Breast epithelium (tissue), 4 donors: ENCODE data around the gene KLHL15. TPM values are rescaled to one million over a fixed set of nuclear protein-coding genes. Genes with fewer than 3 reads are reported as not detected.

ENCODE experiments used
- DNase-seq, 2 donors: peaks; one replicate each; pipeline ENCODE4 v3.0.0-alpha.2; 2019; ENCODE audit warnings: low spot score in 2 of 2
- H3K27ac ChIP-seq, 2 donors: fragments of 200-600 bp; sonication (generic) in 1 of 2; one replicate each; pipeline ENCODE4 v1.5.1; 2016 to 2019; ENCODE audit warnings: mild to moderate bottlenecking in 1 of 2
- H3K27me3 ChIP-seq, 2 donors: fragments of 200-600 bp; sonication (generic) in 1 of 2; one replicate each; pipeline versions ENCODE4 v1.5.1 to v1.6.0; 2017 to 2019; ENCODE audit warnings: control low read depth in 1 of 2, mild to moderate bottlenecking in 1 of 2
- H3K36me3 ChIP-seq: fragments of 200-600 bp; one replicate; pipeline ENCODE4 v1.5.1; 2019
- H3K4me1 ChIP-seq, 2 donors: fragments of 200-600 bp; sonication (generic); one replicate each; pipeline ENCODE4 v1.5.1; 2016 to 2019; ENCODE audit warnings: control low read depth in 1 of 2
- H3K4me3 ChIP-seq, 3 donors: fragments of 200-600 bp; sonication (generic); 1 replicate in 2 of 3; 2 replicates in 1 of 3; pipeline ENCODE4 v1.5.1; 2016 to 2019; ENCODE audit warnings: mild to moderate bottlenecking in 3 of 3, moderate library complexity in 2 of 3
- H3K9me3 ChIP-seq, 2 donors: fragments of 200-600 bp; sonication (generic) in 1 of 2; one replicate each; pipeline ENCODE4 v1.5.1; 2016 to 2019; ENCODE audit warnings: control low read depth in 1 of 2
- POLR2A ChIP-seq: fragments of 450-650 bp; IDR thresholded peaks from one replicate; pipeline ENCODE4 v1.6.1; 2016; ENCODE audit warnings: antibody characterized with exemption, mild to moderate bottlenecking, moderate library complexity
- POLR2AphosphoS5 ChIP-seq, 3 donors: sonication (generic); formaldehyde crosslinking; IDR thresholded peaks; one replicate each; pipeline ENCODE4 v1.6.1; 2017; ENCODE audit warnings: antibody characterized with exemption in 3 of 3
- intact Hi-C: fragments of 100-400 bp; cut with DNase I; formaldehyde crosslinking; loops from one replicate; pipeline ENCODE4 v1.15.1; 2023; ENCODE audit warnings: low total_unique reads
- total RNA-seq, 3 donors: library from RNA; depleted of rRNA; stranded (reverse); fragments of >200 nt; gene quantifications; one replicate each; pipeline ENCODE4 v1.1.0, GENCODE V29; 2016
- TF ChIP-seq, protein P1 (sequence below), 3 donors: fragments of 450-650 bp; IDR thresholded peaks; one replicate each; pipeline ENCODE4 v1.5.1; 2016 to 2017; ENCODE audit warnings: antibody characterized with exemption in 3 of 3, mild to moderate bottlenecking in 3 of 3, moderate library complexity in 3 of 3

Gene KLHL15
- total RNA-seq, 3 donors from 2014 or later = 6.9 to 16.5 (median 10.4) TPM

DNA sequence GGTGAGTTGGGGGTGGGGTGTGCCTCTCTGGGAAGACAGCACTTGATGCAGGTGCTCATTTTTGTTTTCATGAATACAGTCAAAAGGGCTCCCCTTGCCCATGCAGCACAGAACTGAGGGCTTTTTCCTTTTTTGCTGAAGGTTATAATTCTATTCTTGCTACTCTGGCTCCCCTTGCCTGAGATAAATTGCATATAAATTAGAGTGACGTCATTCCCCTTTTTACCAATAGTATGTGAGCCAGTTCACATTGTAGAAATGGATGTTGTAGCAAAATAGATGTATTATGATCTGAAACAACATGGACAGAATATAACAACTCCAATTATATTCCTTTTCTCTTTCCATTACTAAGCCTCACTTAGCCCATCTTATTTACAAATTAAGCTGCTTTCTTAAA lies 90.8 kb downstream of the KLHL15 start:
- no peak for DNase-seq
- H3K4me3 ChIP-seq = no peak overlapping the region
- intact Hi-C loops = no loop called here
- H3K27me3 ChIP-seq = peaks cover 0 to 40% of the 10 kb centered on the region in 2 donors
- TF ChIP-seq POLR2A (no peak), POLR2AphosphoS5 (IDR thresholded peaks at IDR 0.05) (no peak)
- TF ChIP-seq, protein P1, sequence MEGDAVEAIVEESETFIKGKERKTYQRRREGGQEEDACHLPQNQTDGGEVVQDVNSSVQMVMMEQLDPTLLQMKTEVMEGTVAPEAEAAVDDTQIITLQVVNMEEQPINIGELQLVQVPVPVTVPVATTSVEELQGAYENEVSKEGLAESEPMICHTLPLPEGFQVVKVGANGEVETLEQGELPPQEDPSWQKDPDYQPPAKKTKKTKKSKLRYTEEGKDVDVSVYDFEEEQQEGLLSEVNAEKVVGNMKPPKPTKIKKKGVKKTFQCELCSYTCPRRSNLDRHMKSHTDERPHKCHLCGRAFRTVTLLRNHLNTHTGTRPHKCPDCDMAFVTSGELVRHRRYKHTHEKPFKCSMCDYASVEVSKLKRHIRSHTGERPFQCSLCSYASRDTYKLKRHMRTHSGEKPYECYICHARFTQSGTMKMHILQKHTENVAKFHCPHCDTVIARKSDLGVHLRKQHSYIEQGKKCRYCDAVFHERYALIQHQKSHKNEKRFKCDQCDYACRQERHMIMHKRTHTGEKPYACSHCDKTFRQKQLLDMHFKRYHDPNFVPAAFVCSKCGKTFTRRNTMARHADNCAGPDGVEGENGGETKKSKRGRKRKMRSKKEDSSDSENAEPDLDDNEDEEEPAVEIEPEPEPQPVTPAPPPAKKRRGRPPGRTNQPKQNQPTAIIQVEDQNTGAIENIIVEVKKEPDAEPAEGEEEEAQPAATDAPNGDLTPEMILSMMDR (IDR thresholded peaks at IDR 0.05) = no peak
- no peaks in the 10 kb centered on the region for H3K4me1 ChIP-seq
- H3K27ac ChIP-seq = no peak overlapping the region
- no peaks in the 10 kb centered on the region for H3K9me3 ChIP-seq
- no peaks in the 10 kb centered on the region for H3K36me3 ChIP-seq

DNA sequence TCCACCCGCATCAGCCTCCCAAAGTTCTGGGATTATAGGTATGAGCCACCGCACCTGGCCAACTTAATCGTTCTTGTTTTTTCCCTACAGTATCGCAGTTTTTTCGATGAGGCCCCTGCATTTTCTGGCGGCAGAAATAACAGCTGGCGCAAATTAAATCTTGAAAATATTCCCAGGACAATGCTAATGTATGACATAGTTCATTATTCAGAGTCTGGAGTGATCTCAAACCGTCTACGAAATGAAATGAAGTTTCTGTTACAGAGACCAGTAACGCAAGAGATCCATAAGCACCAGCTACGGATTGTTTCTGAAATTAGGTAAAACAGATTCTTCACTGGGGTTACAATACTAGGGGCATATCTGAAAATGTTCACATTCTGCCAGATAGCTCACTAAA lies 91.9 kb downstream of the KLHL15 start:
- no peaks in the 10 kb centered on the region for H3K4me1 ChIP-seq
- H3K36me3 ChIP-seq = no peaks in the 10 kb centered on the region
- DNase-seq = no peak
- peaks cover 0 to 36% of the 10 kb centered on the region in 2 donors for H3K27me3 ChIP-seq
- TF ChIP-seq POLR2AphosphoS5 (IDR thresholded peaks at IDR 0.05) (no peak), POLR2A (no peak)
- TF ChIP-seq, protein P1 (IDR thresholded peaks at IDR 0.05) = no peak
- H3K9me3 ChIP-seq = no peaks in the 10 kb centered on the region
- no peak overlapping the region for H3K4me3 ChIP-seq
- H3K27ac ChIP-seq = no peak overlapping the region
- intact Hi-C loops = no loop called here

Other genes with a start within 250 kb of the KLHL15 start
- 1,000 to 10,000 TPM in 2 of 3 donors, 100 to 1,000 TPM in 1; 980 to 1,359 (median 1,246) TPM for gene SAT1, start 244.0 kb downstream of the KLHL15 start, total RNA-seq
- gene APOO, start 119.2 kb downstream of the KLHL15 start, total RNA-seq = 10 to 100 TPM in 2 of 3 donors, 1 to 10 TPM in 1; 5.8 to 16.7 (median 16.1) TPM
- gene CXorf58, start 119.2 kb downstream of the KLHL15 start, total RNA-seq = 1 to 10 TPM in 1 of 3 donors, not detected in 2; 1.5 TPM
- gene EIF2S3, start 27.8 kb upstream of the KLHL15 start, total RNA-seq = 100 to 1,000 TPM in 2 of 3 donors, 10 to 100 TPM in 1; 95.5 to 150 (median 129) TPM
- gene ZFX, start 122.5 kb upstream of the KLHL15 start, total RNA-seq = 10 to 100 TPM; 46.9 to 88.4 (median 67.5) TPM